KOPT-K1 (cell line): ENCODE measurements around the gene LMX1B.

Source experiments
- H3K27ac ChIP-seq: fragments of 200-600 bp; sonication (generic); 2 replicates; pipeline ENCODE4 v1.5.1; 2016; ENCODE audit warnings: antibody characterized with exemption, mild to moderate bottlenecking, low read depth, low read length; ENCODE audit not compliant: poor library complexity, severe bottlenecking
- H3K36me3 ChIP-seq: fragments of 200-600 bp; sonication (generic); 2 replicates; pipeline ENCODE4 v1.5.1; 2017; ENCODE audit warnings: antibody characterized with exemption, mild to moderate bottlenecking, low read length, moderate library complexity; ENCODE audit not compliant: insufficient read depth
- H3K9me3 ChIP-seq: fragments of 200-600 bp; sonication (generic); 2 replicates; pipeline ENCODE4 v1.5.1; 2017; ENCODE audit warnings: antibody characterized with exemption, low read length, mild to moderate bottlenecking; ENCODE audit not compliant: insufficient read depth, poor library complexity, severe bottlenecking

Gene LMX1B

GRCh38 chr9:126591083-126591482 is 22.6 kb upstream of the LMX1B start:
- Histone ChIP-seq H3K36me3 (no peaks in the 10 kb centered on the region), H3K9me3 (no peaks in the 10 kb centered on the region), H3K27ac (no peak overlapping the region)

- H3K9me3 ChIP-seq, result no peaks in the 10 kb centered on the region
- no peak overlapping the region for H3K27ac ChIP-seq
- H3K36me3 ChIP-seq, result no peaks in the 10 kb centered on the region
Observed at GRCh38 chr9:126591922-126592321, 21.8 kb upstream of the LMX1B start.

DNA sequence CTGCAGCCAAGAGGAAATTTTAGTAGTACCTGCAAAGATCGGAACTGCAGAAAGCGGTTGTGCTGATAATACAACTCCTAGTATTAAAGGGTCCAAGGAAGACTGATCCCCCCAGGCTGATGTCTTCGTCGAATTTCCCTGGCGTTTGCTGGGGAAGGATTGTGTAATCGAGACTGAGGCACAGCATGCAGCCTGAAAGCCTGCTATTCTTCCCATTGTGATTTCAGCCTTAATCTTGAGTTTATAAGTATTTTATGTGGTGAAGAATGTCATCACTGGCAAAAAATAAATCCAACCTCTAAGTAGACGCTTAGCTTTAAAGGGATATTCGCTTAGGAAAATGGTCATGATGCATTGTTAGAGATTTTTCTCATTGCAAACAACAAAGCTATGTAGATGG is 21.3 kb upstream of the LMX1B start:
- no peaks in the 10 kb centered on the region for H3K9me3 ChIP-seq
- H3K27ac ChIP-seq, result no peak overlapping the region
- no peaks in the 10 kb centered on the region for H3K36me3 ChIP-seq

DNA sequence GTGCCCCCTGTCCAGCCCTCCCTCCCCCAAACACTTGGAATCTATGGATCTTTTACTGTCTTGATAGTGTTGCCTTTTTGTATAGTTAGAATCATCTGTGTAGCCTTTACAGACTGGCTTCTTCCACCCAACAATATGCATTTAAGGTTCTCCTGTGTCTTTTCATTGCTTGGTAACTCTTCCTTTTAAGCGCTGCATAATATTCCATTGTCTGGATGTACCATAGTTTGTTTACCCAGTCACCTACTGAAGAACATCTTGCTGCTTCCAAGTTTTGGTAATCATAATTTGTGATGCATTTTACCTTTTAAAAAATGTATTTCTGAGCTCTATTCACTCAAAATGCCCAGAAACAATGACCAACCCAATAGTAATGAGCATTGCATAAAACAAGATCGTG is 17.7 kb upstream of the LMX1B start:
- no peaks in the 10 kb centered on the region for H3K36me3 ChIP-seq
- no peak overlapping the region for H3K27ac ChIP-seq
- no peaks in the 10 kb centered on the region for H3K9me3 ChIP-seq

- no peaks in the 10 kb centered on the region for H3K9me3 ChIP-seq
- no peaks in the 10 kb centered on the region for H3K36me3 ChIP-seq
- H3K27ac ChIP-seq, result no peak overlapping the region
Observed at GRCh38 chr9:126599047-126599650, 14.6 kb upstream of the LMX1B start.

DNA sequence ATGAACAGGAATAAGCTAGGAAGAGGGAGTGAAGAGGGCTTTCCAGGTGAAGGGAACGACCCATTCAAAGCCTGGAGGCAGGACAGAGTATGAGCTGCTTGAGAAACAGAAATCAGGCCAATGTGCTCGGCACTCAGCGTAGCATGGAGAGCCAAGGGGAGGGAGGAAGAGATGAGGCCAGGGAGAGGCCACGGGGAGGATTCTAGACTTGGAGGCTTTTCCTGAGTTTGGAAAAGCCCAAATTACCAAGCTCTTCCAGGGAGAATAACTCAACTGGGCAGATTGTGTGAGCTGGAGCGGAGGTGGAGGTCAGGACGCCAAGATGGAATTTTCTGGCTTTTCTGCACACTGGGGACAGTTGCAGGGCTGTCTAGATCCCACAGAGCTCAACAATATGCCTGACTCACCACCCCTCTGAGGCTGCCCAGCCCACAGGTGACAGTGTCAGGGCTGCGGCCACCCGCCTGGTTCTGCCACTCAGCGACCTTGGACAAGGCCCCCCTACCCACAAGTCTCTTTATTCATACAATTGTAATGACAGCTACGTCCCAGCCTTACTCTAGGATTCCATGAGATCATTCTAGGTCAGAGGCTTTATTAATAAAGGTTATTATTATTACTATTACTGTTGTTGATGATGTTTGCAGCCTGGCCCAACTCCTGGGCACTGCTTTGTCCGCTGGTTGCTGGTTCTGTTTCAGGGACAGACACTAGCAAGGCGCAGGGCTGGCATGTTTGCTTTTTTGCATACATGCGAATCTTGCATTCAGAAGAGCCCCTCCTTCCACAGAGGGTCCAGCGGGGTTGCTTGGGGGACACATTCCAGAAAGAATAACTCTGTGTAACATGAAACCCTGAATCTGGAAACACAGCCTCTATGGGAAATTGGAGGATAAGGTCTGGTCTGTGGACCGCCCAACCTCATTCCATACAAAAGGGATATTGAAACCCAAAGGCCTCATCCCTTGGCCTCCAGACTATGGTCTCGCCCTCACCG is 9.4 kb upstream of the LMX1B start:
- H3K36me3 ChIP-seq, result no peaks in the 10 kb centered on the region
- no peaks in the 10 kb centered on the region for H3K9me3 ChIP-seq
- no peak overlapping the region for H3K27ac ChIP-seq

DNA sequence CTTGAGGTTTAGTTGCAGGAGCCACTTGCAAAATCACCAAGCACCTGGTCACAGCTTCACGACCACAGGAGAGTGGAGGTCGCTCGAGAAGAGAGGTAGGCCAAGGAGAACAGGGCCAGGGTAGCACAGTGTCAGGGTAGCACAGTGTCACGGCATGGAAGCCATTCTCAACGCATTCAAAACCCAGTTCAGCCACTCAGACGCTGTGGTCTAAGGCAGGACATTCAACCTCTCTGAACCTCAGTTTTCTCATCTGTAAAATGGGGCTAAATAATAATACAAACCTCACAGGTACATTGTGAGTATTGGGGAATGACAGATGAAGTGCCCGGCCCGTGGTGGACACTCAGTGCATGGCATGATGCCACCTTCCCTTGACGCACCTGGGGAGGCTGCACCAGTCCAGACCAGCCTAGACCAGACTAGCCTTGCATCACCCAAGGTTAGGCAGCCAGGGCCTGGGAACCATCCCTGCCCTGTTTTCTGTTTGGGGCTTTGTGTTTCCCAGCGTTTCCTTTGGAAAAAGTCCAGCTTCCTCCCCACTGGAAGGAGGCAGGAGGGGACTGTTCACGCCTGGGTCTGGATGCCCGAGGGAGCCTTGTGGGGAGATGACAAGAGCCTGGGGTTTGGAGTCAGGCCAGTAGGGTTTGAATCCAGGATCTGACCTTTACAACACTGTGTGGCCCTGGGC is 7.8 kb upstream of the LMX1B start:
- no peaks in the 10 kb centered on the region for H3K36me3 ChIP-seq
- no peak overlapping the region for H3K27ac ChIP-seq
- no peaks in the 10 kb centered on the region for H3K9me3 ChIP-seq

GRCh38 chr9:126606483-126606870 is 7.3 kb upstream of the LMX1B start:
- H3K27ac ChIP-seq, result no peak overlapping the region
- no peaks in the 10 kb centered on the region for H3K36me3 ChIP-seq
- no peaks in the 10 kb centered on the region for H3K9me3 ChIP-seq

- Histone ChIP-seq H3K9me3 (no peaks in the 10 kb centered on the region), H3K27ac (no peak overlapping the region), H3K36me3 (no peaks in the 10 kb centered on the region)
Observed at GRCh38 chr9:126607086-126607485, 6.6 kb upstream of the LMX1B start.

- Histone ChIP-seq H3K27ac (no peak overlapping the region), H3K9me3 (no peaks in the 10 kb centered on the region), H3K36me3 (no peaks in the 10 kb centered on the region)
Observed at GRCh38 chr9:126607731-126608130, 6.0 kb upstream of the LMX1B start.

GRCh38 chr9:126608551-126608950 is 5.2 kb upstream of the LMX1B start:
- H3K9me3 ChIP-seq, result no peaks in the 10 kb centered on the region
- H3K36me3 ChIP-seq, result no peaks in the 10 kb centered on the region
- no peak overlapping the region for H3K27ac ChIP-seq

DNA sequence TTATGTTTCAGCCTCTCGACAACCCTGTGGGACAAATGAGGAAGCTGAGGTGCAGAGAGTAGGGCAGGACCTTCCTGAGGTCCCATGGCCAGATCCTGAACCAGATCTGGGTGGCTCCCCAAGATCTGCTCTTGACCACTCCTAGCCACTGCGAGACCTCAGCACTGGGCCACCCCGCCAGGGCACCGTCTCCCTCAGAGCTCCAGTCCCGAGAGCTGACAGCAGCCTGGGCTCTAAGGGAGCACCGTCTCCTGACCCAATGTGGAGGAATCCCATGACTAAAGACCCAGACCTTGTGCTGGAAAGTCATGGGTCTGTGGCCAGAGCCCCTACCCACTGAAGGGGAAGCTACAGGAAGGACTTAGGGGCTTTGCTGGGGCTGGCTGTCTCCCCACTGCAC is 4.5 kb upstream of the LMX1B start:
- Histone ChIP-seq H3K36me3 (no peaks in the 10 kb centered on the region), H3K27ac (no peak overlapping the region), H3K9me3 (no peaks in the 10 kb centered on the region)

DNA sequence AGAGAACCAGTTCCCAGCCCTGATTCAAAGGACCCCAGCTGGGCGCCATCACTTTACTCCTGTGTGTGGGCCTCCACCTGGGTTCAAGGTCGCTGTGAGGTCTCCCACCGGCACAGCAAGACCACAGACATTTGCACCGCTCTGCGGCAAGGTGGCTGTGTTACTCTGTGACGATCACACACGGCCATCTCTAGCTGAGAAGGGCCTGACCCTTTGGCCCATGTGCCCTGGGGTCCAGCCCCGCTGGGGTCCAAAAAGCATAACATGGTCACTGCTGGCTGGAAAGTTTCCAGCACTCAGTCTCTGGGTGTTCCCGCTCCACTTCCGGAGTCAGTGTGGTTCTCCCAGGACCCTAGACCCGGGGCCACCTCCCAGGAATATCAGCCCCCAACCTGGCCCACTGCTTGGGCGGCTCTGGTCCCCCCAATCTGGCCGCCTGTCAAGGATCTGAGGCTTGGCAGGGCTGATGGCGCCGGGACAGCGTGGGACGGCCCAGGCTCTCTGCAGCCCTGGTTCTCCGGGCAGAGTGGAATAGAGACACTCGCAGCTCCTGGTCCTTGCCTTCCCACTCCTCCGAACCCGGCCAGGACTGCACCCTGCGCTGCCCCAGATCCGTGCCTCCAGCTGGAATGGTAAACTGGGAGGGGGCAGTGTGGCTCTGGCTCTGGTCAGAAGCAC is 3.9 kb upstream of the LMX1B start:
- Histone ChIP-seq H3K36me3 (no peaks in the 10 kb centered on the region), H3K27ac (no peak overlapping the region), H3K9me3 (no peaks in the 10 kb centered on the region)

- Histone ChIP-seq H3K9me3 (no peaks in the 10 kb centered on the region), H3K36me3 (no peaks in the 10 kb centered on the region), H3K27ac (no peak overlapping the region)
Observed at GRCh38 chr9:126611193-126611591, 2.5 kb upstream of the LMX1B start.
